ENCODE results near the gene SMIM13.

GRCh38 chr6:11133281-11133680 lies 39.6 kb downstream of the SMIM13 start:
- no peak for TF ChIP-seq SIN3A (IDR thresholded peaks at IDR 0.05; ENCODE audit: borderline replicate concordance, insufficient read depth, low read length)
- TF ChIP-seq REST (IDR thresholded peaks at IDR 0.05; ENCODE audit: insufficient read depth in 1 of 2, low read depth in 2 of 2, low read length in 2 of 2) = no peak
- no peak for TF ChIP-seq TAF1 (IDR thresholded peaks at IDR 0.05; ENCODE audit: borderline replicate concordance, insufficient read depth, low read length)
